Fibroblast of skin of back (primary cell): ENCODE results near the gene GSTT2B. TPM values are rescaled to one million over a fixed set of nuclear protein-coding genes. Genes with fewer than 3 reads are reported as not detected.
"Not testable (repeated sequence)": the region's sequence is repeated elsewhere in the genome, so short reads cannot be mapped to it uniquely, and the experiment has no call there.

ENCODE experiments used
- DNase-seq: peaks from one replicate; pipeline ENCODE4 v3.0.0-alpha.2; 2013
- polyA plus RNA-seq, 2 experiments: library from polyadenylated mRNA; unstranded; fragments of 120-200 nt; gene quantifications; one replicate each; pipeline ENCODE4 v1.2.1, GENCODE V29; 2013; ENCODE audit not compliant: insufficient read length in 2 of 2

The GSTT2B gene
- polyA plus RNA-seq (2013, experiment 1 of 2; ENCODE audit: insufficient read length) = 28.4 TPM
- polyA plus RNA-seq (2013, experiment 2 of 2; ENCODE audit: insufficient read length) = 24.5 TPM

- not testable (repeated sequence) for DNase-seq
Observed at GRCh38 chr22:23961084-23961771, at the start of gene GSTT2B. Gene GSTT2B (minus strand): TSS chr22:23961195. CDS start chr22:23961131, 64 bp downstream.

- no peak for DNase-seq
Observed at GRCh38 chr22:24010018-24010391, 49.0 kb upstream of the GSTT2B start.

GRCh38 chr22:24009227-24010017, 48.4 kb upstream of the GSTT2B start:
- no peak for DNase-seq

- no peak for DNase-seq
Observed at GRCh38 chr22:24008381-24009226, 47.6 kb upstream of the GSTT2B start.

- DNase-seq = no peak
Observed at GRCh38 chr22:24008022-24008283, 47.0 kb upstream of the GSTT2B start.

GRCh38 chr22:24007253-24008021, 46.4 kb upstream of the GSTT2B start:
- no peak for DNase-seq

- DNase-seq = no peak
Observed at GRCh38 chr22:24006914-24007214, 45.9 kb upstream of the GSTT2B start.

- DNase-seq = no peak
Observed at GRCh38 chr22:24006207-24006913, 45.4 kb upstream of the GSTT2B start.

GRCh38 chr22:24005201-24005600, 44.2 kb upstream of the GSTT2B start, which contains the start of gene GSTT4:
Gene GSTT4 (minus strand): TSS chr22:24005453. CDS start chr22:24005356, 97 bp downstream.
- DNase-seq = no peak

- DNase-seq = no peak
Observed at GRCh38 chr22:24003887-24004286, 42.9 kb upstream of the GSTT2B start.

GRCh38 chr22:24002851-24003250, 41.9 kb upstream of the GSTT2B start:
- no peak for DNase-seq

- DNase-seq = no peak
Observed at GRCh38 chr22:24002272-24002671, 41.3 kb upstream of the GSTT2B start.

- DNase-seq = no peak
Observed at GRCh38 chr22:24001314-24001713, 40.3 kb upstream of the GSTT2B start.

- not testable (repeated sequence) for DNase-seq
Observed at GRCh38 chr22:23999779-24000178, 38.8 kb upstream of the GSTT2B start.

- DNase-seq = no peak
Observed at GRCh38 chr22:23997092-23997491, 36.1 kb upstream of the GSTT2B start.

- DNase-seq = not testable (repeated sequence)
Observed at GRCh38 chr22:23993581-23994177, 32.7 kb upstream of the GSTT2B start.

- DNase-seq = not testable (repeated sequence)
Observed at GRCh38 chr22:23993080-23993479, 32.1 kb upstream of the GSTT2B start.

GRCh38 chr22:23989583-23990244, 28.7 kb upstream of the GSTT2B start:
- not testable (repeated sequence) for DNase-seq

- DNase-seq = not testable (repeated sequence)
Observed at GRCh38 chr22:23986538-23987178, 25.7 kb upstream of the GSTT2B start.

- not testable (repeated sequence) for DNase-seq
Observed at GRCh38 chr22:23986089-23986488, 25.1 kb upstream of the GSTT2B start.
